ENCODE results near the gene INSC.

The INSC gene

GRCh38 chr11:15216678-15217077 lies 102.0 kb downstream of the INSC start:
- no peak for DNase-seq (ENCODE audit: low read depth, low spot score)

GRCh38 chr11:15217416-15217815 lies 102.7 kb downstream of the INSC start:
- DNase-seq (ENCODE audit: low read depth, low spot score): no peak

- no peak for DNase-seq (ENCODE audit: low read depth, low spot score)
These were observed 108.1 kb downstream of the INSC start for GRCh38 chr11:15222777-15223176.

- DNase-seq (ENCODE audit: low read depth, low spot score): no peak
These were observed 108.6 kb downstream of the INSC start for GRCh38 chr11:15223318-15223717.

GRCh38 chr11:15224466-15224865 lies 109.7 kb downstream of the INSC start:
- DNase-seq (ENCODE audit: low read depth, low spot score): no peak

GRCh38 chr11:15227011-15227410 lies 112.3 kb downstream of the INSC start:
- DNase-seq (ENCODE audit: low read depth, low spot score): no peak

GRCh38 chr11:15228331-15228849 lies 113.7 kb downstream of the INSC start:
- no peak for DNase-seq (ENCODE audit: low read depth, low spot score)

GRCh38 chr11:15229069-15229468 lies 114.3 kb downstream of the INSC start:
- no peak for DNase-seq (ENCODE audit: low read depth, low spot score)

GRCh38 chr11:15232496-15232895 lies 117.8 kb downstream of the INSC start:
- no peak for DNase-seq (ENCODE audit: low read depth, low spot score)

GRCh38 chr11:15233371-15234165 lies 118.8 kb downstream of the INSC start:
- DNase-seq (ENCODE audit: low read depth, low spot score): no peak

- no peak for DNase-seq (ENCODE audit: low read depth, low spot score)
These were observed 120.1 kb downstream of the INSC start for GRCh38 chr11:15234796-15235195.

GRCh38 chr11:15236559-15236958 lies 121.8 kb downstream of the INSC start:
- no peak for DNase-seq (ENCODE audit: low read depth, low spot score)

- DNase-seq (ENCODE audit: low read depth, low spot score): no peak
These were observed 124.1 kb downstream of the INSC start for GRCh38 chr11:15238856-15239255.

- DNase-seq (ENCODE audit: low read depth, low spot score): no peak
These were observed 134.0 kb downstream of the INSC start for GRCh38 chr11:15248749-15249148.

- DNase-seq (ENCODE audit: low read depth, low spot score): no peak
These were observed 143.9 kb downstream of the INSC start for GRCh38 chr11:15258433-15259165.

GRCh38 chr11:15266999-15267398 lies 152.3 kb downstream of the INSC start:
- no peak for DNase-seq (ENCODE audit: low read depth, low spot score)

- no peak for DNase-seq (ENCODE audit: low read depth, low spot score)
These were observed 153.9 kb downstream of the INSC start for GRCh38 chr11:15268598-15268997.

- no peak for DNase-seq (ENCODE audit: low read depth, low spot score)
These were observed 160.4 kb downstream of the INSC start for GRCh38 chr11:15275141-15275540.

- DNase-seq (ENCODE audit: low read depth, low spot score): no peak
These were observed 161.9 kb downstream of the INSC start for GRCh38 chr11:15276621-15277020.

- no peak for DNase-seq (ENCODE audit: low read depth, low spot score)
These were observed 163.4 kb downstream of the INSC start for GRCh38 chr11:15278128-15278527.

- no peak for DNase-seq (ENCODE audit: low read depth, low spot score)
These were observed 165.7 kb downstream of the INSC start for GRCh38 chr11:15280393-15280792.

GRCh38 chr11:15282754-15283153 lies 168.0 kb downstream of the INSC start:
- DNase-seq (ENCODE audit: low read depth, low spot score): no peak

- no peak for DNase-seq (ENCODE audit: low read depth, low spot score)
These were observed 171.7 kb downstream of the INSC start for GRCh38 chr11:15286465-15286864.

Data from brain pericyte (primary cell).